HEK293 (cell line): Measurements from ENCODE around the gene TNFRSF14.

Experiments
- CTCF ChIA-PET: fragments of 350-600 bp; formaldehyde crosslinking; extraction: SDS; loops from one replicate; lab custom pipeline; 2021; ENCODE audit warnings: antibody characterized with exemption; lab: Yijun Ruan, JAX
- POLR2A ChIA-PET: fragments of 300-600 bp; formaldehyde crosslinking; extraction: SDS; loops from one replicate; lab custom pipeline; 2020; ENCODE audit warnings: antibody characterized with exemption, inconsistent platforms; lab: Yijun Ruan, JAX
- H3K27ac ChIP-seq: fragments of 200-500 bp; sonication (Bioruptor generic); 2 replicates; pipeline ENCODE4 v1.5.1; 2014; ENCODE audit warnings: low read depth, low read length, control low read depth, inconsistent platforms; ENCODE audit errors: extremely low read depth
- H3K36me3 ChIP-seq, 2 experiments: fragments of 200-500 bp in 1 of 2; sonication (Bioruptor generic) in 1 of 2; 1 replicate in 1 of 2; 2 replicates in 1 of 2; pipeline ENCODE4 v1.5.1; 2014 to 2017; ENCODE audit warnings: inconsistent platforms in 2 of 2, low read length in 2 of 2; ENCODE audit not compliant: control insufficient read depth in 2 of 2, insufficient read depth in 1 of 2
- H3K4me1 ChIP-seq: fragments of 200-500 bp; sonication (Bioruptor generic); 2 replicates; pipeline ENCODE4 v1.5.1; 2014; ENCODE audit warnings: mild to moderate bottlenecking, low read length, inconsistent platforms; ENCODE audit not compliant: control insufficient read depth, insufficient read depth
- H3K4me3 ChIP-seq: 2 replicates; pipeline ENCODE4 v1.5.1; 2011; ENCODE audit warnings: low read depth, mild to moderate bottlenecking, control low read depth, low read length, moderate library complexity
- H3K9me3 ChIP-seq: fragments of 200-500 bp; sonication (Bioruptor generic); 2 replicates; pipeline ENCODE4 v1.5.1; 2014; ENCODE audit warnings: low read depth, low read length, inconsistent platforms; ENCODE audit not compliant: control insufficient read depth, insufficient read depth
- EGR2 ChIP-seq: fragments of 450-650 bp; formaldehyde crosslinking; IDR thresholded peaks from 2 replicates; pipeline ENCODE4 v1.5.1; 2016; ENCODE audit warnings: low read depth, missing biosample characterization, missing genetic modification characterization
- KLF8 ChIP-seq: fragments of 450-650 bp; formaldehyde crosslinking; IDR thresholded peaks from 2 replicates; pipeline ENCODE4 v1.5.1; 2016; ENCODE audit warnings: missing biosample characterization, missing genetic modification characterization
- MZF1 ChIP-seq: fragments of 450-650 bp; formaldehyde crosslinking; IDR thresholded peaks from 2 replicates; pipeline ENCODE4 v1.5.1; 2017; ENCODE audit warnings: missing biosample characterization, missing genetic modification characterization, borderline replicate concordance
- PBX3 ChIP-seq: sonication (generic); formaldehyde crosslinking; IDR thresholded peaks from 2 replicates; pipeline ENCODE4 v1.8.1; 2022; ENCODE audit warnings: mild to moderate bottlenecking, moderate library complexity, missing genetic modification reagents
- ZBTB44 ChIP-seq: fragments of 450-650 bp; IDR thresholded peaks from 2 replicates; pipeline ENCODE4 v1.5.1; 2018; ENCODE audit warnings: missing biosample characterization, mild to moderate bottlenecking, missing genetic modification characterization
- ZNF112 ChIP-seq: fragments of 450-650 bp; formaldehyde crosslinking; IDR thresholded peaks from 2 replicates; pipeline ENCODE4 v1.5.0; 2017; ENCODE audit warnings: missing biosample characterization, missing genetic modification characterization
- ZNF121 ChIP-seq: fragments of 450-650 bp; formaldehyde crosslinking; IDR thresholded peaks from 2 replicates; pipeline ENCODE4 v1.5.1; 2016; ENCODE audit warnings: missing biosample characterization, missing genetic modification characterization
- ZNF274 ChIP-seq, 2 experiments: fragments of 200-500 bp in 1 of 2; fragments of 450-650 bp in 1 of 2; sonication (Bioruptor generic) in 1 of 2; formaldehyde crosslinking in 1 of 2; IDR thresholded peaks; 2 replicates each; pipeline versions ENCODE4 v1.5.1 to v1.6.1; 2014 to 2016; ENCODE audit warnings: borderline replicate concordance in 1 of 2, inconsistent platforms in 1 of 2, low read length in 1 of 2, missing biosample characterization in 1 of 2, missing genetic modification characterization in 1 of 2
- ZNF324 ChIP-seq: fragments of 450-650 bp; formaldehyde crosslinking; IDR thresholded peaks from 2 replicates; pipeline ENCODE4 v1.5.1; 2016; ENCODE audit warnings: missing biosample characterization, missing genetic modification characterization
- ZNF530 ChIP-seq: fragments of 450-650 bp; formaldehyde crosslinking; IDR thresholded peaks from 2 replicates; pipeline ENCODE4 v1.5.1; 2016; ENCODE audit warnings: low read depth, missing biosample characterization, missing genetic modification characterization
- ZNF548 ChIP-seq: fragments of 450-650 bp; formaldehyde crosslinking; IDR thresholded peaks from 2 replicates; pipeline ENCODE4 v1.5.1; 2016; ENCODE audit warnings: missing biosample characterization, missing genetic modification characterization
- ZNF561 ChIP-seq: fragments of 450-650 bp; IDR thresholded peaks from 2 replicates; pipeline ENCODE4 v1.5.1; 2018; ENCODE audit warnings: missing biosample characterization, missing genetic modification characterization, borderline replicate concordance
- ZNF600 ChIP-seq: fragments of 450-650 bp; formaldehyde crosslinking; IDR thresholded peaks from 2 replicates; pipeline ENCODE4 v1.5.1; 2016; ENCODE audit warnings: missing biosample characterization, missing genetic modification characterization
- ZNF658 ChIP-seq: fragments of 450-650 bp; formaldehyde crosslinking; IDR thresholded peaks from 2 replicates; pipeline ENCODE4; 2016; ENCODE audit warnings: missing biosample characterization, missing genetic modification characterization
- ZNF660 ChIP-seq: fragments of 450-650 bp; IDR thresholded peaks from 2 replicates; pipeline ENCODE4 v1.5.1; 2018; ENCODE audit warnings: missing biosample characterization, mild to moderate bottlenecking, missing genetic modification characterization
- ZSCAN30 ChIP-seq: fragments of 450-650 bp; IDR thresholded peaks from 2 replicates; pipeline ENCODE4 v1.5.1; 2018; ENCODE audit warnings: missing biosample characterization, mild to moderate bottlenecking, missing genetic modification characterization, moderate library complexity

Gene TNFRSF14

GRCh38 chr1:2514863-2515762, 41.1 kb upstream of the TNFRSF14 start (continued):
- TF ChIP-seq ZNF274 (IDR thresholded peaks at IDR 0.05; ENCODE audit: low read length), result no peak
- no peak for TF ChIP-seq ZNF274 (tag by site-specific recombination; IDR thresholded peaks at IDR 0.05; ENCODE audit: borderline replicate concordance)
- no peak for TF ChIP-seq MZF1 (tag by site-specific recombination)
- TF ChIP-seq ZNF530 (tag by site-specific recombination), result no peak
- no peak for TF ChIP-seq ZNF324 (tag by site-specific recombination)

DNA sequence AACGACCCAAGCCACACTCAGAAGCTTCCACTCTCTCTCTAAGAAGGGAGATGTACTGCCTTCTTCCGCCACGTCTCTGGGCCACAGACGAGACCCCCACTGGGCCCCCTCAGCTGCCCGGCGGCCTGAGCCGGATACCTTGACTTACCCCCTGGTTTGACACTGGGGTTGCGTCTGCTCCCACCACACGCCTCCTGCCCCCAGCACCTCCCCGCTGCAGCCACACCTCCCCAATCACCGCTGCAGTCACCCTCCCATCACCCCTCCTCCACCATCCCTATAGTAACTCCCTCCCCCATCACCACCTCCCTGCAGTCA, 40.4 kb upstream of the TNFRSF14 start:
- H3K4me3 ChIP-seq, result no peak overlapping the region
- TF ChIP-seq EGR2 (tag by site-specific recombination) (peak; percentile 35; the same call in 1 of the 2 replicates), ZSCAN30 (tag by site-specific recombination) (no peak), ZNF600 (no peak)
- TF ChIP-seq, all 188 proteins: peak for 1
- Histone ChIP-seq H3K9me3 (no peaks in the 10 kb centered on the region), H3K4me1 (no peaks in the 10 kb centered on the region), H3K27ac (no peak overlapping the region), H3K36me3 (peaks cover 0 to 97% of the 10 kb centered on the region in 2 experiments; a peak in 2 of 3 replicates)
- POLR2A ChIA-PET, result no interaction called here
- CTCF ChIA-PET, result no interaction called here

DNA sequence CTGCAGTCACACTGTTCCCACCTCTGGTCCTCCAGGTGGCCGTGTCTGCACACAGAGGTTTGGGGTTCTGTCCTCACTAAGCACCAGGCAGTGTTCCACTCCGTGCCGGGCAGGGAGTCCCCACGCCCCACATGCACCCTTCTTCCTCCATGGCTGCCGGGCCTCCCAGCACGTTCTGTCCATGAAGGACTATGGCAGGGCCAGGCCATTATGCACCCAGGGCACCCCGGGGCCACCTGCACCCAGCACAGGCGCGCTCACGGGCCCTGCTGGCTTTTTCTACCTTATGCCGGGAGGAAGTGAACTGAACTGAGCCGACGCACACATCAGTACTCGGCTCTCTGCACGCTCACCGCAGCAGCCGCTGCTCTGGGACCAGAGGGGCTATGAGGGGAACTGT, 40.0 kb upstream of the TNFRSF14 start:
- TF ChIP-seq ZNF561 (tag by site-specific recombination) (no peak), ZNF660 (tag by site-specific recombination) (no peak), ZBTB44 (tag by site-specific recombination) (no peak)
- TF ChIP-seq, all 188 proteins: peak for 0
- Histone ChIP-seq H3K27ac (no peak overlapping the region), H3K4me3 (no peak overlapping the region), H3K36me3 (peaks cover 0 to 97% of the 10 kb centered on the region in 2 experiments; a peak in 2 of 3 replicates), H3K4me1 (no peaks in the 10 kb centered on the region), H3K9me3 (no peaks in the 10 kb centered on the region)
- ChIA-PET POLR2A (no interaction called here), CTCF (no interaction called here)

- TF ChIP-seq ZNF548 (no peak), PBX3 (CRISPR knock-in tag) (no peak), KLF8 (tag by site-specific recombination) (no peak), ZNF112 (tag by site-specific recombination) (no peak), ZNF658 (tag by site-specific recombination) (no peak), ZNF121 (no peak)
- TF ChIP-seq, all 188 proteins: peak for 0
- no peak overlapping the region for H3K27ac ChIP-seq
- H3K9me3 ChIP-seq, result no peaks in the 10 kb centered on the region
- H3K36me3 ChIP-seq, result peaks cover 0 to 97% of the 10 kb centered on the region in 2 experiments; a peak in 2 of 3 replicates
- no peak overlapping the region for H3K4me3 ChIP-seq
- ChIA-PET CTCF (no interaction called here), POLR2A (no interaction called here)
- no peaks in the 10 kb centered on the region for H3K4me1 ChIP-seq
Measured at GRCh38 chr1:2516946-2517345, 39.2 kb upstream of the TNFRSF14 start.
